Measurements from ENCODE around the gene CENPF. TPM values are rescaled to one million over a fixed set of nuclear protein-coding genes. Genes with fewer than 3 reads are reported as not detected.

CENPF gene
- total RNA-seq, 5 donors from 2014 or later (not counting 1 experiment from before 2014, with no cell fraction given) = 3.1 to 6.7 (median 4.1) TPM

- Histone ChIP-seq H3K9me3 (no peaks in the 10 kb centered on the region), H3K4me3 (ENCODE audit: control insufficient read depth in 1 of 2, extremely low read depth in 1 of 2, low read length in 1 of 2) (no peak overlapping the region), H3K27me3 (replicated peaks in 1 of 2; ENCODE audit: control insufficient read depth in 2 of 2, extremely low read depth in 1 of 2, insufficient read depth in 2 of 2, low read length in 1 of 2) (peaks cover 0 to 2% of the 10 kb centered on the region in 2 experiments), H3K27ac (ENCODE audit: low read length) (no peak overlapping the region), H3K4me1 (ENCODE audit: control insufficient read depth in 1 of 2, extremely low read depth in 1 of 2, insufficient read depth in 2 of 2, low read length in 2 of 2) (no peaks in the 10 kb centered on the region), H3K36me3 (ENCODE audit: control insufficient read depth in 2 of 2, extremely low read depth in 1 of 2, insufficient read depth in 1 of 2, low read length in 1 of 2) (no peaks in the 10 kb centered on the region)
- CTCF ChIA-PET = interaction anchor here in 1 of 2 donors (0.7 kb wide), 1 partner anchor 10 kb away, joined by 3 read pairs; no protein-coding TSS in a partner anchor
- Mint-ChIP-seq H3K27me3 (peaks cover 0 to 1% of the 10 kb centered on the region in 2 donors), H3K27ac (no peak overlapping the region), H3K36me3 (no peaks in the 10 kb centered on the region), H3K9me3 (no peaks in the 10 kb centered on the region), H3K4me3 (no peak overlapping the region), H3K4me1 (no peaks in the 10 kb centered on the region)
- 55% methylated on average over 2 of the region's 3 CpGs for WGBS (ENCODE audit: insufficient coverage)
- ATAC-seq (replicated peaks in 1 of 4) = no peak
- DNase-seq = no peak
- POLR2A ChIA-PET = no interaction called here
Measured at GRCh38 chr1:214688891-214689290, 85.9 kb downstream of the CENPF start.

- no peak for DNase-seq
- no peaks in the 10 kb centered on the region for H3K36me3 ChIP-seq (ENCODE audit: control insufficient read depth in 2 of 2, extremely low read depth in 1 of 2, insufficient read depth in 1 of 2, low read length in 1 of 2)
- no peaks in the 10 kb centered on the region for H3K4me1 ChIP-seq (ENCODE audit: control insufficient read depth in 1 of 2, extremely low read depth in 1 of 2, insufficient read depth in 2 of 2, low read length in 2 of 2)
- peaks cover 0 to 2% of the 10 kb centered on the region in 2 experiments for H3K27me3 ChIP-seq (replicated peaks in 1 of 2; ENCODE audit: control insufficient read depth in 2 of 2, extremely low read depth in 1 of 2, insufficient read depth in 2 of 2, low read length in 1 of 2)
- no peaks in the 10 kb centered on the region for H3K9me3 ChIP-seq
- ATAC-seq (replicated peaks in 1 of 4) = no peak
- H3K4me1 Mint-ChIP-seq = no peaks in the 10 kb centered on the region
- no peaks in the 10 kb centered on the region for H3K9me3 Mint-ChIP-seq
- H3K36me3 Mint-ChIP-seq = no peaks in the 10 kb centered on the region
- no peak overlapping the region for H3K27ac ChIP-seq (ENCODE audit: low read length)
- no peak overlapping the region for H3K4me3 ChIP-seq (ENCODE audit: control insufficient read depth in 1 of 2, extremely low read depth in 1 of 2, low read length in 1 of 2)
- H3K4me3 Mint-ChIP-seq = no peak overlapping the region
- ChIA-PET POLR2A (no interaction called here), CTCF (no interaction called here)
- H3K27ac Mint-ChIP-seq = no peak overlapping the region
- no CpG with 5 or more reads among the region's 4 CpGs for WGBS (ENCODE audit: insufficient coverage)
- no peaks in the 10 kb centered on the region for H3K27me3 Mint-ChIP-seq
Measured at GRCh38 chr1:214694769-214695168, 91.8 kb downstream of the CENPF start.

GRCh38 chr1:214698559-214698958, 95.6 kb downstream of the CENPF start:
- no peak overlapping the region for H3K27ac Mint-ChIP-seq
- no peaks in the 10 kb centered on the region for H3K4me1 Mint-ChIP-seq
- ATAC-seq (replicated peaks in 1 of 4) (no peak), DNase-seq (no peak)
- H3K4me3 Mint-ChIP-seq = no peak overlapping the region
- no peaks in the 10 kb centered on the region for H3K9me3 Mint-ChIP-seq
- WGBS (ENCODE audit: insufficient coverage) = no CpG with 5 or more reads among the region's 1 CpG
- Histone ChIP-seq H3K4me3 (ENCODE audit: control insufficient read depth in 1 of 2, extremely low read depth in 1 of 2, low read length in 1 of 2) (no peak overlapping the region), H3K9me3 (no peaks in the 10 kb centered on the region), H3K27ac (ENCODE audit: low read length) (no peak overlapping the region), H3K27me3 (replicated peaks in 1 of 2; ENCODE audit: control insufficient read depth in 2 of 2, extremely low read depth in 1 of 2, insufficient read depth in 2 of 2, low read length in 1 of 2) (no peaks in the 10 kb centered on the region), H3K4me1 (ENCODE audit: control insufficient read depth in 1 of 2, extremely low read depth in 1 of 2, insufficient read depth in 2 of 2, low read length in 2 of 2) (no peaks in the 10 kb centered on the region), H3K36me3 (ENCODE audit: control insufficient read depth in 2 of 2, extremely low read depth in 1 of 2, insufficient read depth in 1 of 2, low read length in 1 of 2) (no peaks in the 10 kb centered on the region)
- CTCF ChIA-PET = no interaction called here
- POLR2A ChIA-PET = no interaction called here
- H3K36me3 Mint-ChIP-seq = no peaks in the 10 kb centered on the region
- no peaks in the 10 kb centered on the region for H3K27me3 Mint-ChIP-seq

- H3K4me1 Mint-ChIP-seq = no peaks in the 10 kb centered on the region
- H3K36me3 Mint-ChIP-seq = no peaks in the 10 kb centered on the region
- DNase-seq (no peak), ATAC-seq (replicated peaks in 1 of 4) (no peak)
- Histone ChIP-seq H3K27me3 (replicated peaks in 1 of 2; ENCODE audit: control insufficient read depth in 2 of 2, extremely low read depth in 1 of 2, insufficient read depth in 2 of 2, low read length in 1 of 2) (no peaks in the 10 kb centered on the region), H3K27ac (ENCODE audit: low read length) (no peak overlapping the region), H3K4me1 (ENCODE audit: control insufficient read depth in 1 of 2, extremely low read depth in 1 of 2, insufficient read depth in 2 of 2, low read length in 2 of 2) (no peaks in the 10 kb centered on the region), H3K4me3 (ENCODE audit: control insufficient read depth in 1 of 2, extremely low read depth in 1 of 2, low read length in 1 of 2) (no peak overlapping the region), H3K9me3 (no peaks in the 10 kb centered on the region), H3K36me3 (ENCODE audit: control insufficient read depth in 2 of 2, extremely low read depth in 1 of 2, insufficient read depth in 1 of 2, low read length in 1 of 2) (no peaks in the 10 kb centered on the region)
- H3K27me3 Mint-ChIP-seq = no peaks in the 10 kb centered on the region
- H3K4me3 Mint-ChIP-seq = no peak overlapping the region
- no CpG with 5 or more reads among the region's 4 CpGs for WGBS (ENCODE audit: insufficient coverage)
- no peak overlapping the region for H3K27ac Mint-ChIP-seq
- ChIA-PET POLR2A (no interaction called here), CTCF (no interaction called here)
- peaks cover 0 to 17% (median 13%) of the 10 kb centered on the region in 3 donors for H3K9me3 Mint-ChIP-seq
Measured at GRCh38 chr1:214700437-214700836, 97.4 kb downstream of the CENPF start.

- peaks cover 0 to 1% of the 10 kb centered on the region in 2 donors for H3K27me3 Mint-ChIP-seq
- CTCF ChIA-PET = no interaction called here
- Histone ChIP-seq H3K4me1 (ENCODE audit: control insufficient read depth in 1 of 2, extremely low read depth in 1 of 2, insufficient read depth in 2 of 2, low read length in 2 of 2) (no peaks in the 10 kb centered on the region), H3K36me3 (ENCODE audit: control insufficient read depth in 2 of 2, extremely low read depth in 1 of 2, insufficient read depth in 1 of 2, low read length in 1 of 2) (no peaks in the 10 kb centered on the region), H3K27me3 (replicated peaks in 1 of 2; ENCODE audit: control insufficient read depth in 2 of 2, extremely low read depth in 1 of 2, insufficient read depth in 2 of 2, low read length in 1 of 2) (no peaks in the 10 kb centered on the region), H3K9me3 (no peaks in the 10 kb centered on the region), H3K4me3 (ENCODE audit: control insufficient read depth in 1 of 2, extremely low read depth in 1 of 2, low read length in 1 of 2) (no peak overlapping the region), H3K27ac (ENCODE audit: low read length) (no peak overlapping the region)
- no peak overlapping the region for H3K27ac Mint-ChIP-seq
- whole genome bisulfite sequencing (ENCODE audit: insufficient coverage) = no CpG with 5 or more reads among the region's 1 CpG
- no peaks in the 10 kb centered on the region for H3K36me3 Mint-ChIP-seq
- POLR2A ChIA-PET = no interaction called here
- DNase-seq (no peak), ATAC-seq (replicated peaks in 1 of 4) (no peak)
- H3K4me3 Mint-ChIP-seq = no peak overlapping the region
- H3K9me3 Mint-ChIP-seq = peaks cover 6 to 35% (median 18%) of the 10 kb centered on the region in 3 donors
- no peaks in the 10 kb centered on the region for H3K4me1 Mint-ChIP-seq
Measured at GRCh38 chr1:214702556-214702955, 99.6 kb downstream of the CENPF start.

- Histone ChIP-seq H3K27ac (ENCODE audit: low read length) (no peak overlapping the region), H3K36me3 (ENCODE audit: control insufficient read depth in 2 of 2, extremely low read depth in 1 of 2, insufficient read depth in 1 of 2, low read length in 1 of 2) (no peaks in the 10 kb centered on the region), H3K4me3 (ENCODE audit: control insufficient read depth in 1 of 2, extremely low read depth in 1 of 2, low read length in 1 of 2) (no peak overlapping the region), H3K4me1 (ENCODE audit: control insufficient read depth in 1 of 2, extremely low read depth in 1 of 2, insufficient read depth in 2 of 2, low read length in 2 of 2) (no peaks in the 10 kb centered on the region), H3K9me3 (no peaks in the 10 kb centered on the region), H3K27me3 (replicated peaks in 1 of 2; ENCODE audit: control insufficient read depth in 2 of 2, extremely low read depth in 1 of 2, insufficient read depth in 2 of 2, low read length in 1 of 2) (no peaks in the 10 kb centered on the region)
- Mint-ChIP-seq H3K27me3 (peaks cover 1 to 3% of the 10 kb centered on the region in 2 donors), H3K4me1 (no peaks in the 10 kb centered on the region), H3K9me3 (peaks cover 6 to 35% (median 18%) of the 10 kb centered on the region in 3 donors), H3K4me3 (no peak overlapping the region), H3K36me3 (no peaks in the 10 kb centered on the region), H3K27ac (no peak overlapping the region)
- WGBS (ENCODE audit: insufficient coverage) = 81% methylated on average over 2 of the region's 11 CpGs
- ChIA-PET CTCF (interaction anchor here in 1 of 2 donors (0.6 kb wide), 1 partner anchor 200 kb away, joined by 3 read pairs; no protein-coding TSS in a partner anchor), POLR2A (no interaction called here)
- DNase-seq (no peak), ATAC-seq (replicated peaks in 1 of 4) (no peak)
Measured at GRCh38 chr1:214707306-214708087, 104.5 kb downstream of the CENPF start.

All from T-cell (primary cell).